Measurements from ENCODE around the gene TMEM169.

TMEM169 gene

DNA sequence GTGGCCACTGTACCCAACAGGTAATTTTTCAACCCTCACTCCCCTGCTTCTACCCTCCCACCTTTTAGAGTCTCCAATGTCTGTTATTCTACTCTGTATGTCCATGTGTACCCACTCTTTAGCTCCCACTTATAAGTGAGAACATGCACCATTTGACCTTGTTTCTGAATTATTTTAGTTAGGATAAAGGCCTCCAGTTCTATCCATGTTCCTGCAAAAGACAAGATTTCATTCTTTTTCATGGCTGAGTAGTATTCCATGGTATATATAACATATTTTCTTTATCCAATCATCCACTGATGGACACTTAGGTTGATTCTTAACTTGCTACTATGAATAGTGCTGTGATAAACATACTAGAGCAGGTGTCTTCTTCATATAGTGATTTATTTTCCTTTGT is 9.2 kb upstream of the TMEM169 start:
- Histone ChIP-seq H3K27ac (ENCODE audit: low read depth, low read length) (no peak overlapping the region), H4K20me1 (ENCODE audit: control insufficient read depth, insufficient read depth, low read depth, low read length) (no peaks in the 10 kb centered on the region), H3K79me2 (ENCODE audit: control insufficient read depth, low read length) (no peaks in the 10 kb centered on the region), H3F3A (ENCODE audit: control insufficient read depth, insufficient read depth) (no peaks in the 10 kb centered on the region), H3K27me3 (ENCODE audit: control insufficient read depth, low read length) (peaks cover 3% of the 10 kb centered on the region; the same call in 1 of the 2 replicates), H3K4me3 (ENCODE audit: low read length) (no peak overlapping the region), H3K4me2 (ENCODE audit: low read length) (no peak overlapping the region), H3K36me3 (ENCODE audit: control insufficient read depth, low read length) (no peaks in the 10 kb centered on the region), H3K9me2 (replicated peaks; ENCODE audit: control insufficient read depth, low read length) (no peaks in the 10 kb centered on the region), H3K4me1 (ENCODE audit: control insufficient read depth, low read length) (no peaks in the 10 kb centered on the region), H3K9me3 (ENCODE audit: control insufficient read depth, insufficient read depth, low read length) (no peaks in the 10 kb centered on the region)
- no peak for TF ChIP-seq EZH2phosphoT487 (IDR thresholded peaks at IDR 0.05; ENCODE audit: borderline replicate concordance, low read length)
- TF ChIP-seq, protein P1, sequence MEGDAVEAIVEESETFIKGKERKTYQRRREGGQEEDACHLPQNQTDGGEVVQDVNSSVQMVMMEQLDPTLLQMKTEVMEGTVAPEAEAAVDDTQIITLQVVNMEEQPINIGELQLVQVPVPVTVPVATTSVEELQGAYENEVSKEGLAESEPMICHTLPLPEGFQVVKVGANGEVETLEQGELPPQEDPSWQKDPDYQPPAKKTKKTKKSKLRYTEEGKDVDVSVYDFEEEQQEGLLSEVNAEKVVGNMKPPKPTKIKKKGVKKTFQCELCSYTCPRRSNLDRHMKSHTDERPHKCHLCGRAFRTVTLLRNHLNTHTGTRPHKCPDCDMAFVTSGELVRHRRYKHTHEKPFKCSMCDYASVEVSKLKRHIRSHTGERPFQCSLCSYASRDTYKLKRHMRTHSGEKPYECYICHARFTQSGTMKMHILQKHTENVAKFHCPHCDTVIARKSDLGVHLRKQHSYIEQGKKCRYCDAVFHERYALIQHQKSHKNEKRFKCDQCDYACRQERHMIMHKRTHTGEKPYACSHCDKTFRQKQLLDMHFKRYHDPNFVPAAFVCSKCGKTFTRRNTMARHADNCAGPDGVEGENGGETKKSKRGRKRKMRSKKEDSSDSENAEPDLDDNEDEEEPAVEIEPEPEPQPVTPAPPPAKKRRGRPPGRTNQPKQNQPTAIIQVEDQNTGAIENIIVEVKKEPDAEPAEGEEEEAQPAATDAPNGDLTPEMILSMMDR (IDR thresholded peaks at IDR 0.05; ENCODE audit: low read depth, low read length, poor library complexity, severe bottlenecking) = no peak

DNA sequence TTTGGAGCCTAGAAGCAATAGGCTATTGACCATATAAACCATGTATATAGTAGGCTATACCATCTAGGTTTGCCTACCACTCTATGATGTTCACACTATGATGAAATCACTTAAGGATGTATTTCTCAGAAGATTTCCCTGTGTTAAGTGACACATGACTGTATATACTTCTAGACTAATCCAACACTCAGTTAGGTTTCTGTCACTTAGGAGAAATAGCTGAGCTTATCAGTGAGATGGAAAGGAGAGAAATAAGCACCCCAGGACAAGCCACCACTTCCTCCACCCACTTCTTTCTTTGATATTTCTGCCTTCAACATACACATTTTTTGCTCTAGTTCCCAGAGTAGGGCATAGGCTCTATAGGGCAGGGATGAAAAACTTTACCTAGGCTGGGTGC is 7.9 kb upstream of the TMEM169 start:
- TF ChIP-seq, protein P1 (IDR thresholded peaks at IDR 0.05; ENCODE audit: low read depth, low read length, poor library complexity, severe bottlenecking) = no peak
- no peak for TF ChIP-seq EZH2phosphoT487 (IDR thresholded peaks at IDR 0.05; ENCODE audit: borderline replicate concordance, low read length)
- H3K4me1 ChIP-seq (ENCODE audit: control insufficient read depth, low read length) = no peaks in the 10 kb centered on the region
- H3K9me3 ChIP-seq (ENCODE audit: control insufficient read depth, insufficient read depth, low read length) = no peaks in the 10 kb centered on the region
- no peaks in the 10 kb centered on the region for H3K79me2 ChIP-seq (ENCODE audit: control insufficient read depth, low read length)
- no peak overlapping the region for H3K27ac ChIP-seq (ENCODE audit: low read depth, low read length)
- H3K4me3 ChIP-seq (ENCODE audit: low read length) = no peak overlapping the region
- H4K20me1 ChIP-seq (ENCODE audit: control insufficient read depth, insufficient read depth, low read depth, low read length) = no peaks in the 10 kb centered on the region
- H3K36me3 ChIP-seq (ENCODE audit: control insufficient read depth, low read length) = no peaks in the 10 kb centered on the region
- no peak overlapping the region for H3K4me2 ChIP-seq (ENCODE audit: low read length)
- no peaks in the 10 kb centered on the region for H3F3A ChIP-seq (ENCODE audit: control insufficient read depth, insufficient read depth)
- H3K9me2 ChIP-seq (replicated peaks; ENCODE audit: control insufficient read depth, low read length) = no peaks in the 10 kb centered on the region
- peaks cover 3% of the 10 kb centered on the region; the same call in 1 of the 2 replicates for H3K27me3 ChIP-seq (ENCODE audit: control insufficient read depth, low read length)

DNA sequence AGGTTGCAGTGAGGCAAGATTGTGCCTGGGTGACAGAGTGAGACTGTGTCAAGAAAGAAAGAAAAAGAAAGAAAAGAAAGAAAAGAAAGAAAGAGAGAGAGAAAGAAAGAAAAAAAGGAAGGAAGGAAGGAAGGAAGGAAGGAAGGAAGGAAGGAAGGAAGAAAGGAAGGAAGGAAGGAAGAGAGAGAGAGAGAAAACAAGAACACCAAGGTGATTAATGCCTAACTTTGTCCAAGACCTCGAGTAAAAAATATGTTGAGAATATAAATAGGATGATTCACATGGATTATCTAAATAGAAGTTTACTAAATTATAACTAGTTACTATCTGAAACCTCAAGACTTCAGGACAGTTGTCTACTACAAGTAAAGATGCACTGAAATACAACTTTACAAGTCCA is 7.3 kb upstream of the TMEM169 start:
- Histone ChIP-seq H3F3A (ENCODE audit: control insufficient read depth, insufficient read depth) (no peaks in the 10 kb centered on the region), H3K4me3 (ENCODE audit: low read length) (no peak overlapping the region), H3K9me2 (replicated peaks; ENCODE audit: control insufficient read depth, low read length) (no peaks in the 10 kb centered on the region), H3K4me2 (ENCODE audit: low read length) (no peak overlapping the region), H3K9me3 (ENCODE audit: control insufficient read depth, insufficient read depth, low read length) (no peaks in the 10 kb centered on the region), H3K4me1 (ENCODE audit: control insufficient read depth, low read length) (no peaks in the 10 kb centered on the region), H3K79me2 (ENCODE audit: control insufficient read depth, low read length) (no peaks in the 10 kb centered on the region), H3K27ac (ENCODE audit: low read depth, low read length) (no peak overlapping the region), H3K36me3 (ENCODE audit: control insufficient read depth, low read length) (no peaks in the 10 kb centered on the region), H3K27me3 (ENCODE audit: control insufficient read depth, low read length) (peaks cover 3% of the 10 kb centered on the region; the same call in 1 of the 2 replicates), H4K20me1 (ENCODE audit: control insufficient read depth, insufficient read depth, low read depth, low read length) (no peaks in the 10 kb centered on the region)
- TF ChIP-seq EZH2phosphoT487 (IDR thresholded peaks at IDR 0.05; ENCODE audit: borderline replicate concordance, low read length) = no peak
- TF ChIP-seq, protein P1 (IDR thresholded peaks at IDR 0.05; ENCODE audit: low read depth, low read length, poor library complexity, severe bottlenecking) = no peak
